ENCODE measurements around the gene SDF4.

The SDF4 gene

GRCh38 chr1:1240348-1240732, 8.5 kb upstream of the SDF4 start:
- peak overlapping the region; percentile 100 for H3K27ac ChIP-seq
- TF ChIP-seq ZFX (IDR thresholded peaks at IDR 0.05) = no peak
- TF ChIP-seq, protein P1, sequence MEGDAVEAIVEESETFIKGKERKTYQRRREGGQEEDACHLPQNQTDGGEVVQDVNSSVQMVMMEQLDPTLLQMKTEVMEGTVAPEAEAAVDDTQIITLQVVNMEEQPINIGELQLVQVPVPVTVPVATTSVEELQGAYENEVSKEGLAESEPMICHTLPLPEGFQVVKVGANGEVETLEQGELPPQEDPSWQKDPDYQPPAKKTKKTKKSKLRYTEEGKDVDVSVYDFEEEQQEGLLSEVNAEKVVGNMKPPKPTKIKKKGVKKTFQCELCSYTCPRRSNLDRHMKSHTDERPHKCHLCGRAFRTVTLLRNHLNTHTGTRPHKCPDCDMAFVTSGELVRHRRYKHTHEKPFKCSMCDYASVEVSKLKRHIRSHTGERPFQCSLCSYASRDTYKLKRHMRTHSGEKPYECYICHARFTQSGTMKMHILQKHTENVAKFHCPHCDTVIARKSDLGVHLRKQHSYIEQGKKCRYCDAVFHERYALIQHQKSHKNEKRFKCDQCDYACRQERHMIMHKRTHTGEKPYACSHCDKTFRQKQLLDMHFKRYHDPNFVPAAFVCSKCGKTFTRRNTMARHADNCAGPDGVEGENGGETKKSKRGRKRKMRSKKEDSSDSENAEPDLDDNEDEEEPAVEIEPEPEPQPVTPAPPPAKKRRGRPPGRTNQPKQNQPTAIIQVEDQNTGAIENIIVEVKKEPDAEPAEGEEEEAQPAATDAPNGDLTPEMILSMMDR (conservative IDR thresholded peaks at IDR 0.05) = no peak

DNA sequence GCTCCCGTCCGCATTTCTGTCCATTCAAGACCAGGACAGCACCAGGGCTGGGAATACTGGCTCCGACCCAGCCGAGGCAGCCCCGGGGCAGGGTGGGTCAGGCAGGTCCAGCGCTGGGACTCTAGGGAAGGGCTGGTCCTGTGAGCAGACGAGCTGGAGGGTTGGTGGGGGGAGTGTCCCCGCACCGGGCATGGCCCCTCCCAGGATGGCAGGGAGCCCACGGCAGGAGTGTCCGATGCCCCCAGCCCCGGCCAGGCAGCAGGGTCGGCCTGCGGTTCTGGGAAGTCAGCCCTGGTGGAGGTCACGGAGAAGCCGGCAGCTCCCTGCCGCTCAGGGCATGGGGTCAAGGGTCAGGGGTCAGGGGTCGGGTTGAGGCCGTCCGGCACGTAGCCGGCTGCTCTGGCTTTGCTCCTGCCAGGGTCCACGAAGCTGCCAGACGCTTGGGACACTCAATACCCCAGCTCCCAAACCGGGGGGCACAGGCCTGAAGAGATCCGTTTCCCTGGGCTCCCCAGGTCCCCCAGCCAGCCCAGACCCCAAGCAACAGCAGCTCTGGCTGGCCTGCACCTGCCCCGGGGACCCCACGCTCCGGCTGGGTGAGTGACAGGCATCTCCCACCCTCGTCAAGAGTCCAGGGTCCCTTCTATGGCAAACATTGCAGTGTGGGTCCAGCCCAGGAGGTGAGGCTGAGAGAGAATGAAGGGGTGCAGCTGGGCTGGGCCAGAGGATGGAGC, 8.0 kb upstream of the SDF4 start:
- TF ChIP-seq, protein P1 (conservative IDR thresholded peaks at IDR 0.05) = no peak
- no peak for TF ChIP-seq ZFX (IDR thresholded peaks at IDR 0.05)
- H3K27ac ChIP-seq = peak overlapping the region; percentile 100

- H3K27ac ChIP-seq = peak overlapping the region; percentile 100; the same call in 1 of the 2 replicates
Measured at GRCh38 chr1:1239227-1239613, 7.4 kb upstream of the SDF4 start.

GRCh38 chr1:1238702-1239178, 6.9 kb upstream of the SDF4 start:
- peak overlapping the region; percentile 100; the same call in 1 of the 2 replicates for H3K27ac ChIP-seq

More at GRCh38 chr1:1239227-1239613, 7.4 kb upstream of the SDF4 start:
- TF ChIP-seq ZFX (IDR thresholded peaks at IDR 0.05) = no peak
- TF ChIP-seq, protein P1 (conservative IDR thresholded peaks at IDR 0.05) = no peak

GRCh38 chr1:1237874-1238701, 6.3 kb upstream of the SDF4 start:
- H3K27ac ChIP-seq = peak overlapping the region; percentile 100
- no peak for TF ChIP-seq ZFX (IDR thresholded peaks at IDR 0.05)
- TF ChIP-seq, protein P1 (conservative IDR thresholded peaks at IDR 0.05) = no peak

More at GRCh38 chr1:1238702-1239178, 6.9 kb upstream of the SDF4 start:
- TF ChIP-seq, protein P1 (conservative IDR thresholded peaks at IDR 0.05) = no peak
- TF ChIP-seq ZFX (IDR thresholded peaks at IDR 0.05) = no peak

GRCh38 chr1:1236945-1237873, 5.4 kb upstream of the SDF4 start:
- TF ChIP-seq ZFX (IDR thresholded peaks at IDR 0.05) = 0 out of 2 replicates have a peak, but pooled peaks have one; percentile 23
- TF ChIP-seq, protein P1 (conservative IDR thresholded peaks at IDR 0.05) = no peak
- H3K27ac ChIP-seq = peak overlapping the region; percentile 100
